RWPE2 (cell line): ENCODE data around the gene ODC1.

Source experiments
- ATAC-seq: fragments of 200-7000 bp; cut with Tn5 transposase; 3 replicates; pipeline ENCODE4 v1.9.1; 2021; ENCODE audit warnings: low read depth
- DNase-seq: peaks from one replicate; pipeline ENCODE4 v3.0.0-alpha.2; 2020; ENCODE audit warnings: low spot score
- H3K27ac ChIP-seq: fragments of 450-650 bp; 2 replicates; pipeline ENCODE4 v1.5.1; 2017; ENCODE audit warnings: mild to moderate bottlenecking; ENCODE audit not compliant: poor library complexity, severe bottlenecking
- H3K27me3 ChIP-seq: fragments of 250-450 bp; sonication (Bioruptor Pico); 2 replicates; pipeline ENCODE4 v1.5.1; 2021; ENCODE audit warnings: mild to moderate bottlenecking, moderate library complexity; ENCODE audit not compliant: insufficient read depth, poor library complexity, severe bottlenecking
- H3K36me3 ChIP-seq: fragments of 250-450 bp; sonication (Bioruptor Pico); 2 replicates; pipeline ENCODE4 v1.5.1; 2020; ENCODE audit warnings: low read depth, mild to moderate bottlenecking, moderate library complexity
- H3K4me1 ChIP-seq: fragments of 250-450 bp; sonication (Bioruptor Pico); 2 replicates; pipeline ENCODE4 v1.5.1; 2021; ENCODE audit warnings: mild to moderate bottlenecking, moderate library complexity; ENCODE audit not compliant: insufficient read depth, poor library complexity, severe bottlenecking
- H3K4me3 ChIP-seq: fragments of 250-450 bp; sonication (Bioruptor Pico); 2 replicates; pipeline ENCODE4 v1.5.1; 2021; ENCODE audit warnings: mild to moderate bottlenecking, moderate library complexity; ENCODE audit not compliant: severe bottlenecking
- H3K9me3 ChIP-seq: fragments of 250-450 bp; sonication (Bioruptor Pico); 2 replicates; pipeline ENCODE4 v1.5.1; 2021; ENCODE audit warnings: mild to moderate bottlenecking, moderate library complexity; ENCODE audit not compliant: severe bottlenecking
- CTCF ChIP-seq: fragments of 450-650 bp; IDR thresholded peaks from one replicate; pipeline ENCODE4 v1.5.1; 2017; ENCODE audit warnings: mild to moderate bottlenecking, moderate library complexity; ENCODE audit not compliant: poor library complexity, severe bottlenecking

Gene ODC1

GRCh38 chr2:10447895-10448575 lies at the start of gene ODC1:
Gene ODC1, minus strand, starts transcription at chr2:10448327. Its CDS starts 3,295 bp downstream, at chr2:10445032.
- TF ChIP-seq CTCF, result no peak
- DNase-seq (peak; percentile 93), ATAC-seq (peak; percentile 64)
- Histone ChIP-seq H3K36me3 (peaks cover 30% of the 10 kb centered on the region), H3K27me3 (no peaks in the 10 kb centered on the region), H3K4me1 (peaks cover 31% of the 10 kb centered on the region), H3K9me3 (no peaks in the 10 kb centered on the region), H3K4me3 (peak within 1 kb of the TSS; percentile 75), H3K27ac (peak within 1 kb of the TSS; percentile 76)

- Histone ChIP-seq H3K4me1 (peaks cover 21% of the 10 kb centered on the region), H3K27me3 (no peaks in the 10 kb centered on the region), H3K36me3 (no peaks in the 10 kb centered on the region), H3K9me3 (no peaks in the 10 kb centered on the region), H3K27ac (no peak overlapping the region), H3K4me3 (no peak overlapping the region)
- ATAC-seq (peak; percentile 61), DNase-seq (peak; percentile 92)
- no peak for TF ChIP-seq CTCF
Measured at GRCh38 chr2:10497797-10498251, 49.7 kb upstream of the ODC1 start.

- H3K27me3 ChIP-seq, result no peaks in the 10 kb centered on the region
- ATAC-seq (no peak), DNase-seq (no peak)
Measured at GRCh38 chr2:10495988-10496313, 47.8 kb upstream of the ODC1 start.

DNA sequence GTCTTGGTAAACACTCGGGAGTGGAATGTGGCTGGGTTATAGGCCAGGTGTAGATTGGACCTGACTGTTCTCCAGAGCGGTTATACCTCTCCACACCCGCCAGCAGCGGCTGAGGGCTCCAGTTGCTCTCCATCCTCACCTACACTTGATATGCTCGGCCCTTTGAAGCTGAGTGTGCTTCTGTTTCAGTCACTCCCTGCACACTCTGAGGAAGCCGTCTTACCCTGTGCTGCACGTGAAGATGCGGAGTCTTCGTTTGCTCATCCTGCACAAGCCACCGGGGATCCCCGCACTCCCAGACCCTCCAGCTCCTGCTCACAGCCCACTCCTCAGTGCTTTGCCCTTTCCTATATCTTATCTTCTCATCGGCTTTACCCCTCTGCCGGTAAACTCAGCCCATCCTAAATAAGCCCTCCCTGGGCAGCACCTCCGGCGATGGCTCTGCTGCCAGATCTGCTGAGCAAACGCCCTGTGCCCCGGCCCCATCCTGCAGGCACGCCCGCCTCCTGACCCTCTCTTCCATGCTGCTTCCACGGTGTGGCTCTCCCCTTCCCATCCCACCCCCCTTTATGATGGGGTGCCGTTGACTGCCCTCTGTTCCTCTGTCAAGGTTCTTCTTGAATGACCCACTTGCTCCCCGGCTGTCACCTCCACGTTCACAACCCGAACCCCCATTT lies 47.3 kb upstream of the ODC1 start:
- Histone ChIP-seq H3K27me3 (no peaks in the 10 kb centered on the region), H3K4me3 (no peak overlapping the region), H3K4me1 (peaks cover 21% of the 10 kb centered on the region), H3K36me3 (no peaks in the 10 kb centered on the region), H3K27ac (no peak overlapping the region), H3K9me3 (no peaks in the 10 kb centered on the region)
- TF ChIP-seq CTCF, result no peak
- DNase-seq (no peak), ATAC-seq (no peak)

More at GRCh38 chr2:10495988-10496313, 47.8 kb upstream of the ODC1 start:
- Histone ChIP-seq H3K4me1 (peaks cover 21% of the 10 kb centered on the region), H3K27ac (no peak overlapping the region), H3K4me3 (no peak overlapping the region), H3K36me3 (no peaks in the 10 kb centered on the region), H3K9me3 (no peaks in the 10 kb centered on the region)
- TF ChIP-seq CTCF, result no peak
